ENCODE measurements around the gene AFF2.

Gene AFF2

DNA sequence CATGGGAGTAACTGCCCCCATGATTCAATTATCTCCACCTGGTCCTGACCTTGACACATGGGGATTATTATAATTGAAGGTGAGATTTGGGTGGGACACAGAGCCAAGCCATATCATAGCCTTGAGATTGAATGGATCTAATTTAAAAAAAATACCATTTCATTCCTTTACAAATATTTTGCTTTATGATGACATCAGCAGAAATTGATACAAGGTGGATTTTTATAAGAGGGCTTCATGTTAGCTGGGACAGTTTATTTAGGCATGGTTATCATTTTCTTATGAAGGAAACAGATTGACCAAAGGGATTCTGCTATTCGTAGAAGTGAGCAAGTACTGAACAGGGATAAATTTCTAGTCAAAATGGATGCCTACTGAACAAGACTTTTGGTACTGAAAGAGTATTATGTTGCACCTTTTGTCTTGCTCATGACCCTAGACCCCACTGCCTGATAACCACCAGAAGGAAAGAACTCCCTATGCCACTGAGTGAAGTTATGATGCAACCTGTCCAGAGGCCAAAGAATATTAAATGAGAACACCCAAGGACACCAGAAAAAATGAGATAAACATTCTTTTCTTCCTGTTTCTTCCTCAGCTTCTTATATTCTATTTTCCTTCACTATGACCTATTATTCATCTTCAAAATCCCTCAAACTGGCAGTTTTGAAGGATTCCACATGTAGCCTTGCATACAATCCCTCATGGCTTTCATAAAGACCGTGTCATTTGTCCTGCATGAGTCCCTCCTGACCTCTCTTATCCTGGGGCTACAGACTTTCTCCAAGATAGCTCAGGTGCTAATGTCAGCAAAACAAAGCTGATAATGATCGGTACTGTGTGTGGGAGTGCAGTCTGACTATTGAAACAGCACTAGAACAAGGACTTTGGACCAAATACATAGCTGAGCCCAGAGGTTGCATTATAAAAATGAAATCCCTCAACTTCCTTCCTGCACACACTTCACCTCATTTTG, 118.3 kb downstream of the AFF2 start:
- no peak for ATAC-seq
- H3K4me3 Mint-ChIP-seq: no peak overlapping the region
- no peaks in the 10 kb centered on the region for H3K9me3 Mint-ChIP-seq
- H3K27me3 Mint-ChIP-seq: no peaks in the 10 kb centered on the region
- no peaks in the 10 kb centered on the region for H3K36me3 Mint-ChIP-seq (ENCODE audit: low read depth)
- H3K27ac Mint-ChIP-seq: no peak overlapping the region
- DNase-seq: no peak
- peaks cover 5% of the 10 kb centered on the region for H3K4me1 Mint-ChIP-seq

DNA sequence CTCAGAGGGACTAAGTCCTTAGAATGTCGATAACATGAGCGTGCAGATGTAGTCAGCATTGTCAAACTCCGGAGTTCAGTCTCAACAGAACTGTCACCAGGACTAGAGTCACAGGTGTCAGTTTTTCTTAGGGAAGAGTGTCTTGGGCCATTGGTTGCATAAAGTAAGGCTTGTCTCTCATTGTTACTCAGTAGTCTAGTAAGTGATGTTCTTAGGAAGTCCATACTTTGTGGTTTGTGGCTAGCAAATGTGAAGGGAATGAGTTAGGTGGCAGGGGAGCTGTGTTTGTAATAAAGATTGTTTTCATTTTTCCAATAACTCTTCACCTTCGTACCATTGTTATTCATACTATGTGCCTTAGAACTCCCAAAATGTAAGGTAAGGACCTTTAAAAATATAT, 119.6 kb downstream of the AFF2 start:
- ATAC-seq (no peak), DNase-seq (no peak)
- Mint-ChIP-seq H3K27me3 (no peaks in the 10 kb centered on the region), H3K36me3 (ENCODE audit: low read depth) (no peaks in the 10 kb centered on the region), H3K9me3 (no peaks in the 10 kb centered on the region), H3K4me1 (peaks cover 5% of the 10 kb centered on the region), H3K4me3 (no peak overlapping the region), H3K27ac (no peak overlapping the region)

DNA sequence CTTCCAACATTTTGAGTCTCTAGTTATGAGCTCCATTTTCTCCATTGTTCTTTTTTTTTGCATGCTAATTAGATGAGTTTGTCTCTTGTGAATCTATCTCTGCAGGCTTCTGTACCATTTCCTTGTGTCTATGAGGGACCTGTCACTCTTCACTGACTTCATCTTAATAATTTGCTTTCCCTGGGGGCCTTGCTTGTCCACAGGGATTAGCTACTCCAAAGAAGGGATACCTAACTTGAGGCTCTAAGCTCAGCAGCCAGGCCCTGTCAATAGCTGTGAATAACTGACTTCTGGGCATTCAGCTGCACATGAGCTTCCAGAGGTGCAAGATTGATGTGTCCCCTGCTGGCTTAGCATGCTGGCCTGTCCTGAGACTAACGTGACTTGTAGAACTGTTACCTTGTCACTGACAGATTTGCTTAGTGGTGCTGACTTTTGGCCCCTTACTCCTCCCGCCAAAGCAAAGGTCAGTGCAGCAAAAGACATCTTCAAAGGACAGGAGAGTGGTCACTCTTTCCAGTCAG, 124.6 kb downstream of the AFF2 start:
- Mint-ChIP-seq H3K36me3 (ENCODE audit: low read depth) (no peaks in the 10 kb centered on the region), H3K4me1 (peaks cover 1% of the 10 kb centered on the region), H3K9me3 (no peaks in the 10 kb centered on the region), H3K27me3 (no peaks in the 10 kb centered on the region), H3K4me3 (no peak overlapping the region), H3K27ac (no peak overlapping the region)
- ATAC-seq (no peak), DNase-seq (no peak)

DNA sequence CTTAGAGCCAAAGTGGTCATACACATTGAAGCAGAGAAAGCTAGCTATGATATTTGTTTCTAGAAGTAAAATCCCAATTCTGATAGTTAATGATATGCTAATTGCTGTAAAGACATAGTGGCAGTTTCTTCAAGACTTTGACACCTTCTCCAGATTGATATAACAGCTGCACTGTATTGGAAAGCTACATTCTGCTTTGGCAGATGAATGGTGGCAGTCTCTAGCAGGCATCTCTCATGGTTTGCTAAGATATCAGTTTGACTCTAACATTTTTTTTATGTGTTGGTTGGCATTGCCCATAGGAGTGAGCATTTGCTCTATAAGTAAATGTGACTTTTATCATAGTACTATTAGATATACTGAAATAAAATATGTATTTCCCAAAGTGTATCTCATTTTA, 128.2 kb downstream of the AFF2 start:
- H3K4me3 Mint-ChIP-seq: no peak overlapping the region
- no peaks in the 10 kb centered on the region for H3K4me1 Mint-ChIP-seq
- H3K36me3 Mint-ChIP-seq (ENCODE audit: low read depth): no peaks in the 10 kb centered on the region
- no peaks in the 10 kb centered on the region for H3K27me3 Mint-ChIP-seq
- no peaks in the 10 kb centered on the region for H3K9me3 Mint-ChIP-seq
- DNase-seq: no peak
- no peak overlapping the region for H3K27ac Mint-ChIP-seq
- ATAC-seq: no peak

DNA sequence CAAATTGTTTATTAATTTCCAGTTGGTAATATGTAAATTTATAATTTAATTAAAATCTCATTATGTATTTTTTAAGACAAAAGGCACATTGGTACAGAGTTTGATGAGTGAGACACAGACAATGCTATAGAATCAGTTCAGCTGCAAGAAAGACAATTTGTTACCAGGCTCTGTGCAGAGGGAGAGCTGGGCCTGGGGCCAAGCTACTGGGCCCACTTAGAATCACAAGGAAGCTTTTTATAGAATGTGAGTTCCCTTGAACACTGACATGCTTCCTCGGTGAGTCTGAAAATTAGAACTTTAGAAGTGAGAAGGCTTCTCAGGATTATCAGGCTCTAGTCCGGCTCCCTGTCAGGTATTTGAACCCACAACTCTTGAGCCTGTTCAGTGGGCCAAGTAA, 129.0 kb downstream of the AFF2 start:
- Mint-ChIP-seq H3K27ac (no peak overlapping the region), H3K4me3 (no peak overlapping the region), H3K4me1 (no peaks in the 10 kb centered on the region), H3K36me3 (ENCODE audit: low read depth) (no peaks in the 10 kb centered on the region), H3K9me3 (no peaks in the 10 kb centered on the region), H3K27me3 (no peaks in the 10 kb centered on the region)
- ATAC-seq (no peak), DNase-seq (no peak)

DNA sequence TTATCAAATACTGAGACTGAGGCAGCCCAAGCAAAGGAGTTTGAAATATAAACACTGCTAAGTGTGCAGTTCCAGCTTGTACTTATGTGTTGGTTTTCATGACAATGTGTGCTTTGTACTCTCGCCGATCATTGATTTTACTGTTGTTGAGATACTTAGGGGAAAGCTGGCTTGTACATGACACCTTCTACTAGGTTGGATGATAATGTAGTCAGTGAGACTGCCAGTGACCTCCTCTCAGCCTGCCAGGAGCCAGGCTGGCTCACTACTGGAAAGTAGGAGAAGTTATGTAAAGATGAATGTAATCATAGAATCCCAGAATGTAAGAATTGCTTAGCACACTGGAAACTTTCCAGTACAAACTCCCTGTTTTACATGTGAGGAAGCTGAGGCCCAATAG, 132.0 kb downstream of the AFF2 start:
- Mint-ChIP-seq H3K9me3 (no peaks in the 10 kb centered on the region), H3K36me3 (ENCODE audit: low read depth) (no peaks in the 10 kb centered on the region), H3K27ac (no peak overlapping the region), H3K27me3 (no peaks in the 10 kb centered on the region), H3K4me1 (no peaks in the 10 kb centered on the region), H3K4me3 (no peak overlapping the region)
- DNase-seq: no peak
- no peak for ATAC-seq

DNA sequence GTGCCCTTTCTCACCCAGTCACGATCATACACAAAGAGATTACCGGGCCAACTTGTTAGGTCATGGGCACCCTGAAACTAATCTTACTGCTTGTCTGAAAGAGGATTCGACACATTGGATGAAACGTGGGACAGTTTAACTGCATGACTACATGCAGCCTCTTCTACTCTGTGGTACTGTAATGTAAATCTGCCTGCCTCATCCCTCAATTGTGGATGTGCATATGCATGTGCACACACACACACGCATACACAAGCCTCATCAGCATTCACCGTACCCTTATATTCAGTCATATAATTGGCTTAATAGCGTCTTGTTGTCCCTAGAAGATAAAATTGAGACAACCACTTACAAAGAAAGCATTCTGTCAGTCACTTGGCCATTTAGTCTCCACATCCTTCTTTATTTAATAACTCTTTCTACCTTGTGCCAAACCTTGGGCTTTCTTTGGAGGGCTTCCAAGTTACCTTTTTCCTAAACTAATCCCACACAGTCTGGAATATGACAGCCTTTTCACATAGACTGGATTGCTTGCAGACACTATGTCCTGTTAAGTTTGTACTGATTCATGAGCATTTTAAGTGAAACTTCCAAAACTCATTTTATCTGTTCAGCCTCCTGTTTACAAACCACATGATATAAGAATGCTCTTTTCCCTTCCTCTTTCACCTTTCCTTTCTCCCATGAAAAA, 132.9 kb downstream of the AFF2 start:
- Mint-ChIP-seq H3K4me3 (no peak overlapping the region), H3K36me3 (ENCODE audit: low read depth) (no peaks in the 10 kb centered on the region), H3K27ac (no peak overlapping the region), H3K9me3 (no peaks in the 10 kb centered on the region), H3K4me1 (no peaks in the 10 kb centered on the region), H3K27me3 (no peaks in the 10 kb centered on the region)
- no peak for DNase-seq
- no peak for ATAC-seq

DNA sequence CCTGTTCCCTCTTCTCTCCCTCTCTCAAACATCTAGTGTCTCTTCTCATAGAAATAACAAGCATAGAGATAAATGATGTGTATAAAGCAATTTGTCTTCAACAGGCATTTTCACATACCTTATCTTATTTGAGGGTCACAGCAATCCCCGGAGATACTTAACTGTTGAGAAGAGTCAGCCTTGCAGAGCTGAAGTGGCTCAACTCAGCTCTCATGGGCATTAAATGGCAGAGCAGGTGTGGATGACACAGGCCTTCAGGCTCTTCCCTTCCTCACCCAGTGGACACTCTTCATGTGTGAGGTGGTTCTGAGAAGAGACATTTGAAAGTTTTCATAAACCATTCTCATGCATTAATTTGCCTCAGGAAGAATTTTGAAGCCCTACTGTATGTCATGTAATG, 134.2 kb downstream of the AFF2 start:
- no peak overlapping the region for H3K27ac Mint-ChIP-seq
- no peak for ATAC-seq

DNA sequence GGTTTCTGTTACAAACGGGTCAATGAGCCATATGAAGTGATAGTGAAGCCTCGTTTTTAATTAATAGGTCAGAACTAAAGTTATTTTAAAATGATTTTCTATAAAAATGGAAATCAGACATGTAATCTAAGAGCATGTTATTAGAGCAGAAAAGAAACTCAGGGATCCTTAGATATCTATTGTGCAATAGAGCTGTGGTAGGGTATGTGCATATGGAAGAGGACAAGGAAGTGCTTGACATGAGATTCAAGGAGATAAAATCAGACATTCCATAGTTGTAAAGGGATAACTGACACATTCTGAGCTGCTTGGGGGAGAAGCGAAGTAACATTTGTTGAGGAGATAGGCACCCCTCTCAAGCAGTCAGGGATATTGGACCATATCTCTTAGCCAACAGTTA, 143.0 kb downstream of the AFF2 start:
- H3K36me3 Mint-ChIP-seq (ENCODE audit: low read depth): no peaks in the 10 kb centered on the region
- H3K27ac Mint-ChIP-seq: no peak overlapping the region
- H3K4me1 Mint-ChIP-seq: no peaks in the 10 kb centered on the region
- ATAC-seq (no peak), DNase-seq (no peak)
- no peaks in the 10 kb centered on the region for H3K27me3 Mint-ChIP-seq
- H3K4me3 Mint-ChIP-seq: no peak overlapping the region
- H3K9me3 Mint-ChIP-seq: no peaks in the 10 kb centered on the region

More for the DNA sequence above, 134.2 kb downstream of the AFF2 start:
- no peaks in the 10 kb centered on the region for H3K4me1 Mint-ChIP-seq
- no peaks in the 10 kb centered on the region for H3K27me3 Mint-ChIP-seq
- H3K9me3 Mint-ChIP-seq: no peaks in the 10 kb centered on the region
- H3K4me3 Mint-ChIP-seq: no peak overlapping the region
- DNase-seq: no peak
- H3K36me3 Mint-ChIP-seq (ENCODE audit: low read depth): no peaks in the 10 kb centered on the region

DNA sequence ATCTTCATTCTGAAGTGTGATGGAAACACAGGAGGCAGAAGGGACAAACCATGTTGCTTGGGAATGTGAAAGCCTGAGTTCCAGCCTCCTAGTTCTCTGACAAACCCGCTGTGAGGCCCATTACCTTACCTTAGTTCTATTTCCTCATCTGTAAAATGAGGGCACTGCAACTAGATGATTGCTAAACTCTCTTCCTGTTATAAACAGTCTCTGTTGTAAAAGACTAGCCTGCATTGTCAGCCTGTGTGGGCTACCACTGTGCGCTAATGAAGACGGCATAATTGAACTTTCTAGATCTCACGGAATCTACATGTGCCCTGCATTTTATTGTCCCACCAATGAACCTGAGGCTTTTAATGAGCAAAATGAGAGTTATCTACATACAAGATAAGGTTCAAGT, 147.2 kb downstream of the AFF2 start:
- Mint-ChIP-seq H3K27ac (no peak overlapping the region), H3K4me1 (no peaks in the 10 kb centered on the region), H3K4me3 (no peak overlapping the region), H3K36me3 (ENCODE audit: low read depth) (no peaks in the 10 kb centered on the region), H3K9me3 (no peaks in the 10 kb centered on the region), H3K27me3 (no peaks in the 10 kb centered on the region)
- no peak for DNase-seq
- no peak for ATAC-seq

DNA sequence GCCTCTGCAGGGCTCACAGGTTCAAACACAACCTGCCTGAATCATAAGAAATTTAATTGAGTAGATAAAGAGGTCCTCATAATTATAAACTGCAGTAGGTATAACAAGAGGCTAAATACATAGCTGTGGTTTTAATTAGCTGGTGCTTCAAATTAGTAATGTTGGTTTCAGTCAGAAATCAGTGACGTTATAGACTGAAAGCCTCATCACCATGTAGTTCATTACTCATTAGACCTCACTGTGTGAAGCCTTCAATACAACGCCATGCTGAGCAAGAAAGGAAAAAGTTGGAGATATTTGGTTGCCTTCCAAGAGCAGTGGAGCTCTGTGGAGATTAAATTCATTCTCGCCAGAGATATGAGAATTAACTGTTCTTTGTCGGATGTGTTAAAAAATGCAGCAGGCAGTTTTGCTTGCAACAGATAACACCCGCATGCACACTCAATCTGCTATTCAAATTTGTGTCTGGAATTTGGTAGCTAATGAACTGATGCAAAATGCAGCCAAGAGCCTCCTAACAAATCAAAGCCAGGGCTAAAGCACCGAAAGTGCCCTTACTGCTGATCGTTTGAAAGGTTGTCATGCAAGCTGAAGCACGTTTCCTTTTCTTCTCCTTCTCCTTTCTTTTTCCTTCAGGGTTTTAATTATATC, 148.9 kb downstream of the AFF2 start:
- Mint-ChIP-seq H3K4me3 (no peak overlapping the region), H3K27ac (no peak overlapping the region), H3K27me3 (no peaks in the 10 kb centered on the region), H3K36me3 (ENCODE audit: low read depth) (no peaks in the 10 kb centered on the region), H3K9me3 (no peaks in the 10 kb centered on the region), H3K4me1 (no peaks in the 10 kb centered on the region)
- no peak for ATAC-seq
- no peak for DNase-seq

DNA sequence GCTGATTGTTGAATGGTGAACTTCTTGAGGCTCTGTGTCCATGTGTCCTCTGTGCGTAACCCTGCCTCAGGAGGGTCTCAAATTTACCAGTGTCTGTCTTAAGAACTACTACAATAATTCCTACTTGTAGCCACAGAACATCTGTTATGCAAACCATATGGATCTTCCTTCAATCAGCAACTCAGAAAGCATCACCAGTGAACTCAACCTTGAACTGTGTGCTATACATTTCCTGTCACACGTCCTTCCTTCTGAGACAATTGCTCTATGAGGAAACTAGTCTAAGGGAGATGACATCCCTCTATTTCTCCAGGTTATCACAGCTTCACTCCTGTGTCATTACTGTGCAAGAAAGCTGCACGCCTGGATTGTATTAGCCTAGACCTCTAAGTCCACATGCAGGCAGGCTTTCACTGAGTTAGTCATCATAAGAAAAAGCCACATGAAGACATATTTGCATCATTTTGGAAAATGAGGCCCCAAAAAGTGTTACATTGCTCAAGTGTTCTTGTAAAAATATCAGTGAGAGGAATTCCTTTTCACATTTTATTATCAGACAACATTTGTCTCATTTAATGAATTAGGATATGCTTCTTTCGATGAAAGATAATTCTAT, 157.8 kb downstream of the AFF2 start:
- Mint-ChIP-seq H3K27ac (no peak overlapping the region), H3K9me3 (no peaks in the 10 kb centered on the region), H3K27me3 (no peaks in the 10 kb centered on the region), H3K4me1 (peaks cover 9% of the 10 kb centered on the region), H3K36me3 (ENCODE audit: low read depth) (no peaks in the 10 kb centered on the region), H3K4me3 (no peak overlapping the region)
- ATAC-seq (no peak), DNase-seq (no peak)

DNA sequence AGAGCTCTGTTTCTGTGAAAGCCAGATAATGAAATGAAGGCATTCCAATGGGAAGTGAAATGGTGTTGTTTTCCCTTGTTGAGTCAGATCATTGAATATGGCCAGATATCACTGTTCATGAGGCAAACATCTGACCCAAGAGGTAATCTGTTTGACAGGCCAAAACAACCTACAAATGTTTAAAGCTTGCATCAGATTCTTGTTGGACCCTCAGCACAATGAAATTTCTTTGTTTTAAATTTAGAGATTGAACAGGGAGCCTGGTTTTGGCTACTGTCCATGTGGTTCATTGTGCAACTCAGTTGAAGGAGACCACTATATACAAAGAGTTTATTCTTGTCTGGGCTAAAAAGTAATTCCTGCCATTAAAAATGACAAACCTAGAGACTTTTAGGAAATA, 159.1 kb downstream of the AFF2 start:
- Mint-ChIP-seq H3K4me1 (peaks cover 9% of the 10 kb centered on the region), H3K36me3 (ENCODE audit: low read depth) (no peaks in the 10 kb centered on the region), H3K27me3 (no peaks in the 10 kb centered on the region), H3K4me3 (no peak overlapping the region), H3K27ac (no peak overlapping the region), H3K9me3 (no peaks in the 10 kb centered on the region)
- DNase-seq (no peak), ATAC-seq (no peak)

DNA sequence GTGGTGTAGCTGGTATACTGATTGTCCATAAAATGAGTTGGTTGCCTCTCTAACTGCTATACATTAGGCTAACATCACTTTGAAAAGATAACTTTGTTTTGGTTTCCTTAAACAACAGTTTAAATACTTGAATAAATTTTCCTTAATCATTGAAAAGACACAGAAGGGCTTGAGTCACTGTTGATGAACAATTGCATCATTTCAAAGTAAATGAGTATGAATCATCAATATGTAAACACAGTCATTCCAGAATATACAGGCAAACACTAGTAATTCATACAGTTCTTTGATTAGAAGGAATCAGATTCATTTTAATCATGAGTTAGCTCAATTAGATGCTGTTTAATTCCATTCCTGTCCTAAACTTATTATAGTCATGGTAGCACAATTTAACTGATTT, 160.6 kb downstream of the AFF2 start:
- no peak overlapping the region for H3K4me3 Mint-ChIP-seq
- H3K9me3 Mint-ChIP-seq: peaks cover 3% of the 10 kb centered on the region
- no peaks in the 10 kb centered on the region for H3K27me3 Mint-ChIP-seq
- no peak for DNase-seq
- no peak overlapping the region for H3K27ac Mint-ChIP-seq
- peaks cover 9% of the 10 kb centered on the region for H3K4me1 Mint-ChIP-seq
- no peak for ATAC-seq
- no peaks in the 10 kb centered on the region for H3K36me3 Mint-ChIP-seq (ENCODE audit: low read depth)

Data from activated naive CD8-positive, alpha-beta T cell treated with anti-CD3 and anti-CD28 coated beads, Interleukin-2, amount 50 U/mL, for 24 hours (primary cell).